GM18909 (cell line): Measurements from ENCODE around the gene PRPF40A.

ENCODE experiments used
- ATAC-seq: cut with Tn5 transposase; IDR thresholded peaks from one replicate; pipeline ENCODE4 v1.9.1; 2021; ENCODE audit warnings: mild to moderate bottlenecking; ENCODE audit not compliant: unreplicated experiment, poor library complexity

PRPF40A gene

DNA sequence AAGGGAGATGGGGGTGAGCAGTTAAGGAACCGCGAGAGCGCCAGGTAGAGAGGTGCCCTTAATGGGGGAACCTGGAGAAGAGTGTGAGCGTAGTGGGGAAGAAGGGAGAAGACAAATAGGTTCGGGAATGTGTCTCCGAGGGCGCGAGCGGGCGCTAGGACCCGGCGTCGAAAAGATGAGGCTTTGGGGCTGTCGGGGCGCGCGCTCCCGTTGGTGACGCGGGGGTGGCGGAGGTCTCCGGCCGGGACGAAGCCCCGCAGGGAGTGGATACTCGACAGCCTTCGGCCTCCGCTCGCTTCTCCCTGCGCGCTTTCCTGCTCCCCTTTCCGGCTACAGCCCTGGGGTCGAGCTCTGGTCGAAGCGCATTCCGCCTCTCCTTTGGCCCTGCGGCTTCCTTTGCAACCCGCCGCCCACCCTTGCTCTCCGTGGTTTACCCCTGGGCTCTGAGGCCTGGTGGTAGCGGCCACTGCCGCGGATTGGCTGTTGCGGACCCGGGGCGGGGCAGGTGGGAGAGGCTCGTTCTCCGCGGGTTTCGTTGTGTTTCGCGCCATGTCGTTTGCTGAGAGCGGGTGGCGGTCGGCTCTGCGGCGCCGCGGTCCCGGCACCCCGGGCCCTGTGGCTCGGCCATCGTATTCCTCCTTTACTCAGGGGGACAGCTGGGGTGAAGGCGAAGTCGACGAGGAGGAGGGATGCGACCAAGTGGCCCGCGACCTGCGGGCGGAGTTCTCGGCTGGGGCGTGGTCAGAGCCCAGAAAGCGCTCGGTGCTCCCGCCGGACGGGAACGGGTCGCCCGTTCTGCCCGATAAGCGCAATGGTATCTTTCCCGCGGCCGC is 1.0 kb upstream of the PRPF40A start, which contains the start of gene ARL6IP6:
ARL6IP6 (plus strand) TSS at position 545 of the 833 bp plus-strand sequence; CDS start at position 550, 5 bp downstream.
- ATAC-seq = peak; percentile 74

DNA sequence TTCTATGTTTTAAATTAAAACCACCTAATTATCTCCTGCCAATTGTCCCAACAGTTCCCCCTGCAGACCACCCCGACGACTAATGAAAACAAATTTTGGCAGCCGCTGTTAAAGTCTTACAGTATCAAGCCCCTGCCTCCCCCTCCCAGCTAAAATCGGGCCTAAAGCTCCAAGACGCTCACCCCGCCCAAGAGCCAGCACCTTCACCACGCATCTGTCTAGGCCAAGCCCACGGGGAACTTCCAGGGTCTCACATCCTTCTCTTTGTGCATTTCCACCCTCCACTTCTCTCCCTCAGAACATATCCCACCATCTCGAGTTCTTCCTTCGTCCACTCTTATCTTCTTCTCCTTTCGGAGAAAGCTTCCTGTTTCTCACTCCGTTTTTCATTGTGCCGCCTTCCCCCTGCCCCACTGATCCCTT is 445 bp downstream of the PRPF40A start:
- no peak for ATAC-seq

DNA sequence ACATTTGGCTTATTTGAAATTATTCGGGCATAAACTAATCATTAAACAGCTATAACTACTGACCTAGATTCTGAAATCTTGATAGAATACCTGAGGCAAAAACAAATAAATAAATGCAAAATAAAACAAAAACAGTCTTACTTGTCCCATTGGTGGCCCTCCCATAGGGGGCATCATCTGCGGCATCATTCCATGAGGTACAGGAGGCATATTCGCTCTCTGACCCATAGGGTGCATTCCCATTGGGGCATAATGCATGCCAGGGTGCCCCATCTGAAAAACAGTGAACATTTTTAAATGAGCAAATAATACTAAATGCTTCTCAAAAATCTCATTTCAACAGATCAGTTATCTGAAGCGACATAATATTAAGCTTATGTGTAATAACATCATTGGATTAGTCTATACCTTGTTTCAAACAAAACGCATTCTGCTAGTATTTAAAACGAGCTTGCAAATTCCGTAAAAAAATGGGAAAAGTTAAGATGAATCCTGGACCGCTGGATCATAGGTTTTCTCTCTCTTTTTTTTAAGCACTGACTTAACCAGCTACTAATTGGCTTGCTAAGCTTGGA is 1.3 kb downstream of the PRPF40A start:
- ATAC-seq = no peak

DNA sequence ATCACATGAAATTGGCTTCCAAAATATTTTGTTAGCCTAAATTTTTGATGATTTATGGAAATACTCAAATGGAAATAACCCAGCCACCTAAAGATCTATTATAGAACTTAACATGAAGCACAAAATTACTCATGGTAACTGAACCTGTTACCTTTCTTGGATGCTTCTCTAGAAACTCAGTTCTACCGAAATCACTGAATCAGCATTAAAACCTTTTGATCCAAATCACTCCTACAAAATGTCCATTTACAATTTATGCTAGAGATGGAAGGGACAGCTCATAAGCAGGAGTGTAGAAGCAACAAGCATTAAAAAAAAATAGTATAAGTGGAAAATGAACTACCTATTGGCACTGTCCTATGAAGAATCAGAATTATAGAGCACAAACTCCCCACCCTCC is 2.1 kb downstream of the PRPF40A start:
- ATAC-seq = no peak

DNA sequence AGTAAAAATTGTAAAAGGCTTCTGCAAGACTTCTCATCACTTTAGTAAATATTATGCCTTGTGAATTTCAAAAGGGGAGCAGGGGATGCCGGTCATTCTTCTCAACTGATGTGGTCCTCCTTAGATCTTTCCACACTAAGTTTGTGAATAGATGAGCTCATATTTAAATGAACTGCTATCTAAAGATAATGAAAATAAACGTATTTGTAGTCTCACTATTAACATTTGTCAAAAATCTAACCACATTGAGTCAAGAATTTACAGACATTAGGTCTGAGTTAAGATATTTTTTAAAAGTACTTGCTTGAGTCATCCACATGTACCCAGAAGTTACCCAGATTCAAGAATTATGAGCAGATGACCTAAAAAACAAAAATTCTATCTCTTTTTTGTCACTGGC is 6.5 kb downstream of the PRPF40A start:
- ATAC-seq = no peak

DNA sequence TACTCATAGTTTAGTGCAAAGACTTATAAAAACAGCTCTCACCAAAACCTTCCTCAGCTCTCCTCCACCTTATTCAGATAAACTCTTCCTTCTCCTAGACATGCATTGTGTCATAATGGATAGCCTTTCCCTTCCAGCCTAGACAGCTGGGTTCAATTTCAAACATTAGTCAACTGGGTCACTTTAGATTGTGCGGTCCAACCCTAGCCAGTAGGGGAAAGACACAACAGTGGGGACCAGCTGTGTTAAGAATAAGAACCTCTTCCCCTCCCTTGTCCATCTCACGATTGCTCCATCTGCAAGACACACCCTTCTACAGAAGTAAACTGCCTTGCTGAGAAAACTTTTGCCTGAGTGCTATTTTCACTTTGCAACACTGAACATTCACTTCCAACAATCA is 8.5 kb downstream of the PRPF40A start:
- ATAC-seq = no peak

DNA sequence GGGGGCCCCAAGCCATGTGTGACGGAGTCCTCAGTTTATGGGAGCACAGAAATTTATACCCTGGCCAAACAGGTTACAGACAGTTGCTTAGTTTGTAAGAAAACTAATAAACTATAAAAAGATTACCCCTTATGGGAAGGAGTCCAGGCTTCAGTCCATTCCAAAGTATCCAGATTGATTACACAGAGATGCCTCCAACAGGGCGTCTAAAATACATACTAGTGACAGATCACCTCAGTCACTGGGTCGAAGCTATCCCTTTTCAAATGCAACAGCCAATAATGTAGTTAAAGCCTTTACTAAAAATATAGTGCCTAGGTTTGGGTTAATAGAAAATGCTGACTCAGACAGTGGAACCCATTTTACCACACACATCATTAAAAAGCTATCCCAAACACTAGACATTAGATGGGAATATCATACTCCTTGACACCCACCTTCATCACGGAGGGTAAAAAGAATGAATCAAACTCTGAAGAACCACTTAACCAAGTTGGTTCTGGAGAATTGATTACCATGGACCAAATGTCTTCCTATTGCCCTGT is 10.7 kb downstream of the PRPF40A start:
- ATAC-seq = no peak

DNA sequence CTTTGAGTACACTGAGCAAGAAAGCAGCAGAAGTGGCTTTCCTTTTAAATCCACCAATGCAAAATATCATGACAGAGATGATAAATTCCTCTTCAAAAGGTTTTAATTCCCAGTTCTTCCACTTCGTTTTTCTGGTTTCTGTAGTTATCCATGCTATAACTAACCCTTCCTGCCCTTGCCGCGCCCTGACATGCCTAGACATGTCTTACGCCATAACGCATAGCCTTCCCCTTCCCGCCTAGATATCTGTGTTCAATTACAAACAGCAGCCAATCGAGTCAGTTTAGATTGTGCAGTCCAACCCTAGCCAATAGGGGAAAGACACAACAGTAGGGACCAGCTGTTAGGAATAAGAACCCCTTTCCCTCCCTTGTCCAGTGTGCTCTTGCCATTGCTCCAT is 16.1 kb downstream of the PRPF40A start:
- no peak for ATAC-seq

DNA sequence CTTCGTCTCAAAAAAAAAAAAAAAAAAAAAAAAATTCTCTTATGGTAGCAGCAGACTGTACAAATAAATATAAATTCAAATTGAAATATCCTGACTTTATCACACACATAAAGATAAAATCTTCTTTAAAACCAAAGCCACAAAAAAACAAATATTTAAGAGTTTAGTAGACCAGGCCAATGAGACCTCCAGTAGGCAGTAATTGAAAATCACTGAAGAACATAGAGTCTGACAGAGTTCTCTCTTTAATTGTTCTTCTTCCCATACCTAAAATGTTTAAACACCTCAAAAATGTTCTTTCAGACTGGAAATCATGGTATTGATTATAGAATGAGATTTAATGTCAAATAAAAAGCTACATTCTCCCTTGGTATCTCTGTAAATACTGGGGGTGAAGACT is 20.8 kb downstream of the PRPF40A start:
- no peak for ATAC-seq

DNA sequence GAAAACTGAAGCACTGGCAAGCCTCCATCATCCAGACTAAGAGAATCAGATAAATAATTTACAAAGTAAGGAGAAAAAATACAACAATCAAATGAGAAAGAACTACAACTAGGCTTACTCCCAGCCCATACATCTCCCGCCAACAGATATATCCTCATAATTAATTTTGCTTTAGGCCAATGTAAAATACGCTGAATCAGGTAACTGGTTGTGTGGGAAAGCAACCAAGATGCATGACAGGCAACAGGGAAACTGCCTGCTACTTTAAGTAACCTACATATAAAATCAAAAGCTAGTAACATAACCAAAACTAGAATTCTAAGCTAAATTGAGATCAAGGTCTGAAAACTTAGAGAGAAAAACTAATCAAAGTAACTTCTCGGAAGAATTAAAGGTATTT is 21.5 kb downstream of the PRPF40A start:
- ATAC-seq = no peak

DNA sequence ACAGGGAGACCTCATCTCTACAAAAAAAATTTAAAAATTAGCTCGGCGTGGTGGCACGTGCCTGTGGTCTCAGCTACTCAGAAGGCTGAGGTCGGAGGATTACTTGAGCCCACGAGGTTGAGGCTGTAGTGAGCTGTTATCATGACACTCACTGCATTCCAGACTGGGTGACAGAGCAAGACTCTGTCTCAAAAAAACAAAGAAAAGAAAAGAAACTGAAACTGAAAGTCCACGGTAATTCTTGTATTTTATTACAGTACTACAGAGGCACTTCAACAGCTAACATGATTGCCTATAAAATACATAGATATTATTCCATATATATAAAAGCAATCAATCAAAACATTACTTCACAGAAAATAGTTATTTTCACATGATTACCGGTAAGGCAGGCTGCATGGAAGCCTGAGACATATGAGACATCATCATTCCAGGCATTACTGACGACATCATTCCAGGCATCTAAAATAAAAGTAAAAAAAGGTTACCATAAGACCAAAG is 23.1 kb downstream of the PRPF40A start:
- peak; percentile 59 for ATAC-seq

DNA sequence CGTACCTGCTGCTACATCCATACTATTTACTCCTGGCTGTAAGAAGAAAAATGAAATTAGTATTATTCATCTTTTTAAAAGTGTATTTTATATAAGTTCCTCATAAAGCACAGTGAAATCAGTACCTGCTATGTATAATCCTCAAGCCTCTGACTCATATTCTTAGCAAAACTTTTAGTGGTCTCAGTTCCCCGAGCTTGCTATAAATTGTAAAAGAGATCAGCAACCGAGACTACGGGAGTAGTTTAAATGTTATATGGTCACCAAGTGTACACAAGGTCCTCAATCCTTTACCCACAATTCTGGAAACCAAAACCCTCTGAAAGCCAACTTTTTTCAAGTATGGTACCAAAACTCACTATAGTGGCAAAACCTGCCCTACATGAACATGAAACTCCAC is 24.2 kb downstream of the PRPF40A start:
- peak; percentile 89 for ATAC-seq

DNA sequence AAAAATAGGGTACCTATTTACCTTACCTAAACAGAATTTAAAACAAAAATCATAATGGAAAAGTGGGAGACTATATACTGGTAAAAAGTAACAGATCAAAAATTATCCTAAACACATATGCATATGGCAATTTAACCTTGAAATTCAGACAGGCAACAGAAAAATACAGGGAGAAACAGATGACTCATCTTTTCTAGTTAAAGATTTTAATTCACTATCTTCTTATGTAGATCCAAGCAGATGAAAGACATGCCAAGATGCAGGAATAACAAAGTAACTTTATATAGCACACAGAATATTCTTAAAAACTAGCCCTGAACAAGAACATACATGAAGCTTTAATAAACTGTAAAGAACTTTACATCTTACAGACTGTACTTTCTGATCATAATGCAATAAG is 30.9 kb downstream of the PRPF40A start:
- ATAC-seq = no peak

DNA sequence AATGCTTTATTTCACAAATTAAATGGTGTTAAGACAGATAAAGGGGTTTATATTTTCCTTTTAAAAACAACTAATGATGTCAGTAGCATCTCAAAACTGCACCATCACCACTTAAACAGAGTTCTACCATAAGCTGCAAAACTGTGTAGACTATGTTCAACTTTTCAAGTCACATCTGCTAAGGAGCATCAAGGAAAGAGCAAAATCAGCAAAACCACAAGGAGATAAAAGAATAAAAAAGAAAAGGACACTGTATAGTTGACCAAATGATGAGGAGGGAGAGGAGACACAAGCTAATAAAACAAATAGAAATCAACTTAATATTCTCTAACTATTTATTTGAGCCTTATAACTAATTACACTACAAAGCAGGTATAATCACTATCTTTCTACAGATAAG is 33.9 kb downstream of the PRPF40A start:
- ATAC-seq = no peak

DNA sequence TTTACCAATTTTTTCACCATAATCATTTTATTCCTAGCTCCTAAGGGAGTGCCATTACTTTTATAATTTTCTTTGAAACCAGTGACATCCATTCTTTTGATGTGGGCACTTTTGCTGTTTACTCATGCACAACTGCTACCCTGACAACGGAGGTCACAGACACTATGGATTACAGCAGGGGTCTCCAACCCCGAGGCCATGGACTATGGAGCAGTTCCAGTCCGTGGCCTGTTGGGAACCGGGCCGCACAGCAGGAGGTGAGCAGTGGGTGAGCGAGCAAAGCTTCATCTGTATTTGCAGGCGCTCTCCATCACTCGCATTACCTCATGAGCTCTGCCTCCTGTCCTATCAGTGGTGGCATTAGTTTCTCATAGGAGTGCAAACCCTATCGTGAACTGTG is 34.6 kb downstream of the PRPF40A start:
- no peak for ATAC-seq

DNA sequence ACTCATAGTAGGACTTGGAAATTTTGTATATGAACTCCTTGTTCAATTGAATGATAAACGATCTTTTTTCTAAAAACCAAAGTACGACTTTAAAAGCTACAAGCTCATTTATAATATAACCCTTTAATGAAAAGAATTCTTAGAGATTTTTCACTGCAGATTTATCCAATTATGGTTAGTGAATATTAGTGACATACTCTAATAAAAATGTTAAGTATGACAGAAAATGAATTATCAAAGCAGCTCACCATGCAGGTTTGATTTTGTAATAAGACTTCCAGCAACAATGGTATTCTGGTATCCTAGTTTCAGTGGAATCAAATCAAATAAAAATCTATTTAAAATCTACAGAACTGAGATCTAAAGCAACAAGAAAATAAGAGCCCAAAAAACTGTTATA is 38.5 kb downstream of the PRPF40A start:
- no peak for ATAC-seq

DNA sequence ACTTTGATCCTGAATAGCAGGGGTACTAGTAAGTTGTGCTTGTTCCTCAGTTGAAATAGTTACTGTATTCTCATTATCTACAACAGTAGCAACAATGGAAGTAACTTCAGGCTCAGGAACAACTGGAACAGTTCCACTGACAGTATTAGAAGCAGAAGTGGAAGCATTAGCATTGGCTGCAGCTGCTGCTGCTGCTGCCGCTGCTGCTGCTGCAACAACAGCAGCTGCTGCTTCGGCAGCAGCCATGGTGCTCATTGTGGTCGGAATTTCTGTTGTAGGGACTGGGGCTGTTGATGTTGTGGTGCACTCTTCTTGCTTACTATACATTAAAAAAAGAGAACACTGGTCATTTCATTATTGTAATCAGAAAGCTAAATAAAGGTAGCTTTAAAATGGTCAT is 40.8 kb downstream of the PRPF40A start:
- no peak for ATAC-seq

DNA sequence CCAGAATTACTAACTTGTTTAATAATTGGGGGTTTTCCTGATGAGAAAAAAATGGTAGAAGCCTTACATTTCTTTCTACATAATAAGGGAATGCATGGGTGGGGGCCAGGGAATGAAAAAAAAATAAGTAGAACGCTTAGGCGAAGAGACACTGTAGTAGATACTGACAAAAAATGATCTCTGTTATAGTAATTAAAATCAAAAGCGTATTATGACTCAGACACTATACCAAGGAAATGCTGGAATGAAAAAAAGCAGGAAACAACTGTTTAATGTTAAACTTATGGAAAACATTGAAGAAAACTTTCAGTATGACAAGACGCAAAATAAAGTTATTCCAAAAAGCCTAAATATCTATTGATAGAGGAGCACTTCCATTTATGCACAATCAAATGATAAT is 42.9 kb downstream of the PRPF40A start:
- ATAC-seq = no peak

DNA sequence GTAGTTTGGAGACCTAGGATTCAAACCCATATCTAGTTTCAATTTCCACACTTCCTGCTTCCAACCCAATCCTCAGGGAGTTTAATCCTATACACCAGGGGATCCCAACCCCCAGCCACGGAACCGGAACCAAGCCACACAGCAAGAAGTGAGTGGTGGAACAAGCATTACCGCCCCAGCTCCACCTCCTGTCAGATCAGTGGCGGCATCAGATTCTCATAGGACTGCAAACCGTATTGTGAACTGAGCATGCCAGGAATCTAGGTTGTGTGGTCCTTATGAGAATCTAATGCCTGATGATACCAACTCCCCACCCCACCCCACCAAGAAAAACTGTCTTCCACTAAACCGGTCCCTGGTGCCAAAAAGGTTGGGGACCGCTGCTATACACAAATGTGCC is 52.5 kb downstream of the PRPF40A start:
- ATAC-seq = no peak

DNA sequence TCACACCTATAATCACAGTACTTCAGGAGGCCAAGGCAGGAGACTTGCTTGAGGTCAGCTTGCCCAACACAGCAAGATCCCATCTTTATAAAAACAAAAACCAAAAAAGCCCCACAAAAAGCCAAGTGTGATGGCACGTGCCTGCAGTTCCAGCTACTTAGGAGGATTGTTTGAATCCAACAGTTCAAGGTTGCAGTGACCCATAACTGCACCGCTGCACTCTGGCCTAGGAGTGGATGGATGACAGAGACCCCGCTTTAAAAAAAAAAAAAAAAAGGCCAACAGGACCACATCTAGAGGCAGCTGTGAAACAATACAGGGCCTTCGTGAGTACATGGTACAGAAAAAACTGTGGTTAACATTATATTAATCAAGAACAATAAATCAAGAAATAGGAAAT is 56.2 kb downstream of the PRPF40A start:
- no peak for ATAC-seq

DNA sequence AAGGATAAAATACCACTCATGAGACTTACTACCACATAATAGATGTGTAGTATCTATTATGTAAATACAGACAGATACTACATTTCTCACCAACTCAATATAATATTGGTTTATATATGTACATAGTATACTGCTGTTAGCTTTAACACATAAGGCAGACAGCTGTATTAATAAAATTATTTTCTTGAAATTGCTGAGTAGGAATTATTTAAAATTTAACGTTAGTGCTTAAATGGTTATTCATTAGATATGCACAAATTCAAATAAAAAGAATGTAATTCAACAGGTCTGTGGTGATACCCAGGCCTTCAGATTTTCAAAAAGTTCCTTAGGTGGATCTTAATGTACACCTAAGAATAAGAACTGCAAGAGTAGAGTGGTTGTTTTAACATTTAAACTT is 59.0 kb downstream of the PRPF40A start:
- no peak for ATAC-seq

DNA sequence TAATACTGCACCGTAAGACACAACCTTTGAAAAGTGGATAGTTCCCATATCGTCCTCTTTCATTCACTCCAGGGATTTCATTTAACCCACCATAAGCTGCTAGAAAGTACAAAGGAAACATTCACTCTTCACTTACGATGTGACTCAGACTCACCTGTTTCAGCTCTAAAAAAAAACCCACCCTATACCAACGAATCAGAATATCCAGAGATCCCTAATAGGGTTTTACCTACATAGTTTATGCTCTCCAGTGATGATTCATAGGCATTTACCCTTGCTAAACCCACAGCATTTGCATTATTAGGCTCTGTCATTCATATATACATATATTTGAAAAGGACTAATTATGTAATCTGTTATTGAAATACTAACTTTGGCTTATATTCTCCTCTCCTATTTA is 60.2 kb downstream of the PRPF40A start:
- peak; percentile 52 for ATAC-seq
